HepG2 (cell line): ENCODE measurements around the gene AP4M1. TPM values are rescaled to one million over a fixed set of nuclear protein-coding genes. Genes with fewer than 3 reads are reported as not detected.

Experiments used
- BCL6 ChIP-seq: IDR thresholded peaks from 2 replicates; pipeline ENCODE4 v1.6.1; 2016; ENCODE audit warnings: missing genetic modification reagents, missing compliant biosample characterization
- EEA1 ChIP-seq: sonication (generic); formaldehyde crosslinking; IDR thresholded peaks from 2 replicates; pipeline ENCODE4 v1.5.1; 2020; ENCODE audit warnings: mild to moderate bottlenecking, missing genetic modification reagents, borderline replicate concordance
- ELF4 ChIP-seq: sonication (generic); formaldehyde crosslinking; IDR thresholded peaks from 2 replicates; pipeline ENCODE4 v1.5.0; 2020; ENCODE audit warnings: missing genetic modification reagents, mild to moderate bottlenecking, moderate library complexity, borderline replicate concordance
- IKZF1 ChIP-seq: fragments of 450-650 bp; IDR thresholded peaks from 2 replicates; pipeline ENCODE4 v1.7.1; 2016
- MAZ ChIP-seq, 2 experiments: sonication (generic) in 1 of 2; formaldehyde crosslinking in 1 of 2; IDR thresholded peaks; 2 replicates each; pipeline versions ENCODE4 v1.5.0 to v1.6.1; 2012 to 2020; ENCODE audit warnings: low read depth in 2 of 2, mild to moderate bottlenecking in 2 of 2, borderline replicate concordance in 1 of 2, improper control_type of control experiment in 1 of 2, low read length in 1 of 2, missing genetic modification reagents in 1 of 2, moderate library complexity in 1 of 2
- NPAS2 ChIP-seq: sonication (generic); formaldehyde crosslinking; IDR thresholded peaks from 2 replicates; pipeline ENCODE4 v1.8.0; 2022; ENCODE audit warnings: mild to moderate bottlenecking, missing genetic modification reagents, borderline replicate concordance
- NR2F6 ChIP-seq, 2 experiments: IDR thresholded peaks; 2 replicates each; pipeline ENCODE4 v1.6.1; 2016; ENCODE audit warnings: antibody characterized with exemption in 1 of 2, mild to moderate bottlenecking in 1 of 2
- SETDB1 ChIP-seq: sonication (generic); formaldehyde crosslinking; IDR thresholded peaks from 2 replicates; pipeline ENCODE4 v1.5.1; 2020; ENCODE audit warnings: missing genetic modification reagents, mild to moderate bottlenecking, borderline replicate concordance
- SP4 ChIP-seq: sonication (generic); formaldehyde crosslinking; IDR thresholded peaks from 2 replicates; pipeline ENCODE4 v1.8.1; 2023; ENCODE audit warnings: mild to moderate bottlenecking, missing genetic modification reagents
- TSC22D2 ChIP-seq: sonication (generic); formaldehyde crosslinking; IDR thresholded peaks from 2 replicates; pipeline ENCODE4 v1.5.1; 2020; ENCODE audit warnings: missing genetic modification reagents, mild to moderate bottlenecking, borderline replicate concordance
- ZNF468 ChIP-seq: sonication (generic); formaldehyde crosslinking; IDR thresholded peaks from 2 replicates; pipeline ENCODE4 v1.8.0; 2022; ENCODE audit warnings: mild to moderate bottlenecking, moderate library complexity, missing genetic modification reagents
- ZNF615 ChIP-seq: sonication (generic); formaldehyde crosslinking; IDR thresholded peaks from 2 replicates; pipeline ENCODE4 v1.5.0; 2020; ENCODE audit warnings: mild to moderate bottlenecking, missing genetic modification reagents, borderline replicate concordance
- ZNF616 ChIP-seq: sonication (generic); formaldehyde crosslinking; IDR thresholded peaks from 2 replicates; pipeline ENCODE4 v1.5.0; 2020; ENCODE audit warnings: low read depth, mild to moderate bottlenecking, missing genetic modification reagents
- ZNF674 ChIP-seq: sonication (generic); formaldehyde crosslinking; IDR thresholded peaks from 2 replicates; pipeline ENCODE4 v1.5.0; 2020; ENCODE audit warnings: low read depth, mild to moderate bottlenecking, missing genetic modification reagents
- ZNF776 ChIP-seq: sonication (generic); formaldehyde crosslinking; IDR thresholded peaks from 2 replicates; pipeline ENCODE4 v1.4.0; 2020; ENCODE audit warnings: mild to moderate bottlenecking, missing genetic modification reagents
- ZNF780A ChIP-seq: sonication (generic); formaldehyde crosslinking; IDR thresholded peaks from 2 replicates; pipeline ENCODE4 v1.8.0; 2022; ENCODE audit warnings: mild to moderate bottlenecking, missing genetic modification reagents, moderate library complexity
- polyA plus RNA-seq, 8 experiments: library from polyadenylated mRNA; depleted of rRNA in 3 of 8; stranded (reverse) in 7 of 8; unstranded in 1 of 8; fragments of >200 nt; fragmentation: Illumina TruSeq in 4 of 8; extraction: Trizol in 4 of 8; gene quantifications; 2 replicates each; pipeline versions ENCODE4 v1.2.1 to v1.2.3, GENCODE V29; 2011 to 2016; ENCODE audit warnings: low read depth in 4 of 8, missing spikeins in 1 of 8, mixed read lengths in 1 of 8; ENCODE audit not compliant: insufficient read depth in 1 of 8
- total RNA-seq, 5 experiments: library from RNA; depleted of rRNA; stranded (reverse); fragments of >200 nt; fragmentation: Illumina TruSeq; extraction: Trizol; gene quantifications; 2 replicates each; pipeline ENCODE4 v1.2.3, GENCODE V29; 2016; ENCODE audit warnings: low read depth in 1 of 5
- TF ChIP-seq, protein P1 (sequence below): sonication (generic); formaldehyde crosslinking; IDR thresholded peaks from 2 replicates; pipeline ENCODE4 v1.5.0; 2020; ENCODE audit warnings: missing genetic modification reagents
- TF ChIP-seq, protein P2 (sequence below): sonication (generic); formaldehyde crosslinking; IDR thresholded peaks from 2 replicates; pipeline ENCODE4 v1.5.1; 2020; ENCODE audit warnings: missing genetic modification reagents, mild to moderate bottlenecking, borderline replicate concordance
- TF ChIP-seq, protein P3 (sequence below): sonication (generic); formaldehyde crosslinking; IDR thresholded peaks from 2 replicates; pipeline ENCODE4 v1.4.0; 2020; ENCODE audit warnings: missing genetic modification reagents
- TF ChIP-seq, protein P4 (sequence below): sonication (generic); formaldehyde crosslinking; IDR thresholded peaks from 2 replicates; pipeline ENCODE4 v1.4.0; 2020; ENCODE audit warnings: missing genetic modification reagents
- TF ChIP-seq, protein P5 (sequence below): sonication (generic); formaldehyde crosslinking; IDR thresholded peaks from 2 replicates; pipeline ENCODE4 v1.5.0; 2020; ENCODE audit warnings: missing genetic modification reagents, mild to moderate bottlenecking, borderline replicate concordance

AP4M1 gene
- total and polyA plus RNA-seq, 2 of the 13 experiments (the other 11 are each of a cell fraction or from before 2014, with no cell fraction given) = 6.3 to 9.7 TPM

DNA sequence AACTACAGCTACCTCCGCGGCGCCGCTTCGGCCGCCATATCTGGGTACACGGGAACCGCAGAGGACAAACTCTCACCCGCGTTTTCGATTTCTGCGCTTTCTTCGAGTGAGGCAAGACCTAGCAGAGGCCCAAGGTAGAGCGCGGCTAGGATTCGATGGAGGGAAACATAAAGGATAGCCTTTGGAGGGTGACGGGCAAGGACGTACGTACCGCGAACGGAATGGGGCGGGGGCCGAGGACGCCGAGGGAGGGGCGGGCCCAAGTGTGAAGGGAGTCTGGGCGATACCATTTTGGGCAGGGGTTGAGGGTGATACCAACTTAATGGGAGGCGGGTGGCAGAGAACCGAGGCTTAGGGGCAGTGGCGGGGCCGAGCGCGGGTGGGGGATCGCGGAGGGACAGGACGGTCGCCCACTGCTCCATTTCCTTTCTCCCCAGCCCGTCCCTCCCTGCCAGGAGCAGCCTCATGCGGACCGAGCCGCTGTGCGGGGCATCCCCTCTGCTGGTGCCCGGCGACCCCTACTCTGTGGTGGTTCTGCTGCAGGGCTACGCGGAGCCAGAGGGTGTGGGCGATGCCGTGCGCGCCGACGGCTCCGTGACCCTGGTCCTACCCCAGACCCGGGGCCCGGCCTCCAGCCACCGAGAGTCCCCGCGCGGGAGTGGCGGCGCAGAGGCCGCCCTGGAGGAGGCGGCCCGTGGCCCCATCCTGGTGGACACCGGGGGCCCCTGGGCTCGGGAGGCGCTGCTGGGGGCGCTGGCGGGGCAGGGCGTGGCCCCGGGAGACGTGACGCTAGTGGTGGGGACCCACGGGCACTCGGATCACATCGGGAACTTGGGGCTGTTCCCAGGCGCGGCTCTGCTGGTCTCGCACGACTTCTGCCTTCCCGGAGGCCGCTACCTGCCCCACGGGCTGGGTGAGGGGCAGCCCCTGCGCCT, 25.8 kb downstream of the AP4M1 start, which contains the start of gene MBLAC1 (continued):
- TF ChIP-seq, protein P1, sequence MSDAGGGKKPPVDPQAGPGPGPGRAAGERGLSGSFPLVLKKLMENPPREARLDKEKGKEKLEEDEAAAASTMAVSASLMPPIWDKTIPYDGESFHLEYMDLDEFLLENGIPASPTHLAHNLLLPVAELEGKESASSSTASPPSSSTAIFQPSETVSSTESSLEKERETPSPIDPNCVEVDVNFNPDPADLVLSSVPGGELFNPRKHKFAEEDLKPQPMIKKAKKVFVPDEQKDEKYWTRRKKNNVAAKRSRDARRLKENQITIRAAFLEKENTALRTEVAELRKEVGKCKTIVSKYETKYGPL = 0 out of 2 replicates have a peak, but pooled peaks have one; percentile 12
- 0 out of 2 replicates have a peak, but pooled peaks have one; percentile 8 for TF ChIP-seq TSC22D2
- TF ChIP-seq EEA1 = peak; percentile 76
- TF ChIP-seq SP4 (CRISPR knock-in tag) = peak; percentile 52
- no peak for TF ChIP-seq SETDB1 (CRISPR knock-in tag)
- TF ChIP-seq ZNF674 (CRISPR knock-in tag) = 0 out of 2 replicates have a peak, but pooled peaks have one; percentile 86
- TF ChIP-seq ZNF616 (CRISPR knock-in tag) = 0 out of 2 replicates have a peak, but pooled peaks have one; percentile 22
- TF ChIP-seq, protein P2, sequence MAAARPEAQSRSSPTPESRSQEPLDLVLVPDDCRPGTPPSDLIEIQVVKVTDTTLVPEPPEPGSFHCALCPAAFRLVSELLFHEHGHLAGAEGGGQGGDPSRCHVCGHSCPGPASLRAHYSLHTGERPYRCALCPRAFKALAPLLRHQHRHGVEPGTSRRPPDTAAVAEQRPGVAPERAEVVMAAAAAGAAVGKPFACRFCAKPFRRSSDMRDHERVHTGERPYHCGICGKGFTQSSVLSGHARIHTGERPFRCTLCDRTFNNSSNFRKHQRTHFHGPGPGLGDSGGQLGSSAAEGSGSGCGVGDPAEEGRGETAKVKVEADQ = 0 out of 2 replicates have a peak, but pooled peaks have one; percentile 16
- 0 out of 2 replicates have a peak, but pooled peaks have one; percentile 9 for TF ChIP-seq NR2F6 (IDR thresholded peaks at IDR 0.05)
- TF ChIP-seq NR2F6 (CRISPR knock-in tag; IDR thresholded peaks at IDR 0.05) = no peak
- TF ChIP-seq, protein P3, sequence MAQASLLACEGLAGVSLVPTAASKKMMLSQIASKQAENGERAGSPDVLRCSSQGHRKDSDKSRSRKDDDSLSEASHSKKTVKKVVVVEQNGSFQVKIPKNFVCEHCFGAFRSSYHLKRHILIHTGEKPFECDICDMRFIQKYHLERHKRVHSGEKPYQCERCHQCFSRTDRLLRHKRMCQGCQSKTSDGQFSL (CRISPR knock-in tag) = peak; percentile 57
- TF ChIP-seq ZNF468 = peak; percentile 50; the same call in 1 of the 2 replicates
- TF ChIP-seq, protein P4, sequence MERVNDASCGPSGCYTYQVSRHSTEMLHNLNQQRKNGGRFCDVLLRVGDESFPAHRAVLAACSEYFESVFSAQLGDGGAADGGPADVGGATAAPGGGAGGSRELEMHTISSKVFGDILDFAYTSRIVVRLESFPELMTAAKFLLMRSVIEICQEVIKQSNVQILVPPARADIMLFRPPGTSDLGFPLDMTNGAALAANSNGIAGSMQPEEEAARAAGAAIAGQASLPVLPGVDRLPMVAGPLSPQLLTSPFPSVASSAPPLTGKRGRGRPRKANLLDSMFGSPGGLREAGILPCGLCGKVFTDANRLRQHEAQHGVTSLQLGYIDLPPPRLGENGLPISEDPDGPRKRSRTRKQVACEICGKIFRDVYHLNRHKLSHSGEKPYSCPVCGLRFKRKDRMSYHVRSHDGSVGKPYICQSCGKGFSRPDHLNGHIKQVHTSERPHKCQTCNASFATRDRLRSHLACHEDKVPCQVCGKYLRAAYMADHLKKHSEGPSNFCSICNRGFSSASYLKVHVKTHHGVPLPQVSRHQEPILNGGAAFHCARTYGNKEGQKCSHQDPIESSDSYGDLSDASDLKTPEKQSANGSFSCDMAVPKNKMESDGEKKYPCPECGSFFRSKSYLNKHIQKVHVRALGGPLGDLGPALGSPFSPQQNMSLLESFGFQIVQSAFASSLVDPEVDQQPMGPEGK = peak; percentile 84
- no peak for TF ChIP-seq BCL6 (CRISPR knock-in tag)
- TF ChIP-seq ZNF615 (CRISPR knock-in tag) = 0 out of 2 replicates have a peak, but pooled peaks have one; percentile 37
- peak; percentile 87 for TF ChIP-seq MAZ (IDR thresholded peaks at IDR 0.05; ENCODE audit: borderline replicate concordance, low read depth, low read length)
- 0 out of 2 replicates have a peak, but pooled peaks have one; percentile 49 for TF ChIP-seq MAZ (CRISPR knock-in tag; IDR thresholded peaks at IDR 0.05; ENCODE audit: low read depth)
- no peak for TF ChIP-seq ELF4 (CRISPR knock-in tag)
- no peak for TF ChIP-seq NPAS2 (CRISPR knock-in tag)
- TF ChIP-seq ZNF780A = 0 out of 2 replicates have a peak, but pooled peaks have one; percentile 31
- peak; percentile 58; the same call in 1 of the 2 replicates for TF ChIP-seq ZNF776
- no peak for TF ChIP-seq IKZF1
- TF ChIP-seq, protein P5, sequence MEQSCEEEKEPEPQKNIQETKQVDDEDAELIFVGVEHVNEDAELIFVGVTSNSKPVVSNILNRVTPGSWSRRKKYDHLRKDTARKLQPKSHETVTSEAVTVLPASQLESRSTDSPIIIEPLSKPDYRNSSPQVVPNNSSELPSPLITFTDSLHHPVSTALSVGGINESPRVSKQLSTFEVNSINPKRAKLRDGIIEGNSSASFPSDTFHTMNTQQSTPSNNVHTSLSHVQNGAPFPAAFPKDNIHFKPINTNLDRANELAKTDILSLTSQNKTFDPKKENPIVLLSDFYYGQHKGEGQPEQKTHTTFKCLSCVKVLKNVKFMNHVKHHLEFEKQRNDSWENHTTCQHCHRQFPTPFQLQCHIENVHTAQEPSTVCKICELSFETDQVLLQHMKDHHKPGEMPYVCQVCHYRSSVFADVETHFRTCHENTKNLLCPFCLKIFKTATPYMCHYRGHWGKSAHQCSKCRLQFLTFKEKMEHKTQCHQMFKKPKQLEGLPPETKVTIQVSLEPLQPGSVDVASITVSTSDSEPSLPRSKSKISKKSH (CRISPR knock-in tag) = peak; percentile 3; the same call in 1 of the 2 replicates
